ENCODE data around the gene MAGED1.

- TF ChIP-seq GATA3 (IDR thresholded peaks at IDR 0.05; ENCODE audit: low read depth, low read length), result no peak
- TF ChIP-seq GATA2 (IDR thresholded peaks at IDR 0.05; ENCODE audit: low read depth, low read length), result no peak
These were observed 41.8 kb upstream of the MAGED1 start for GRCh38 chrX:51851507-51852085.
